ENCODE results near the gene ZNF205.

Gene ZNF205

DNA sequence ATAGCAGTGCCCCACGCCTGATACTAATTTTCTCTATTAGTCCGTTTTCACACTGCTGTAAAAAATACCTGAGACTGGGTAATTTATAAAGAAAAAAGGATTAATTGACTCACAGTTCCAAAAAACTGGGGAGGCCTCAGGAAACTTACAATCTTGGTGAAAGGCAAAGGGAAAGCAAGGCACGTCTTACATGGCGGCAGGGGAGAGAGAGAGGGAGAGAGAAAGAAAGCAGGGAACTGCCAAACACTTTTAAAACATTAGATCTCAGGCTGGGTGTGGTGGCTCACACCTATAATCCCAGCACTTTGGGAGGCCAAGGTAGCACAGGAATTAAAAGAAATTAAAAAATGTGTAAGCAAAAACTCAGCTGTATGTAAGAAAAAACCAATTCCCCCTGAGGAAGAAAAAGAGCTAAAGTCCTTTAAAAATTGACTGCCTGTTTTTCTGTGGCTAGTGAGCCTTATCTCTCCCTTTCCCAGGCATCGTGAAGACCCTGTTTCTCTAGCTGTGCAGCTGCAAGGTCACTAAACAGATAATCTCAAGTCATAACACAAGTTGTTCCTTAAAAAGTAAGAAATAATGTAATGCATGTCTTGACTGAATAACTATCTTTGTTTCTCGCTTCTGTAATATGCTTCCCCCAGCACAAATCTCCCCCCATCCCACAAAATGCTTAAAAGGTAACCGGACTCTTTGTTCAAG lies 27.3 kb upstream of the ZNF205 start:
- no peak for DNase-seq (ENCODE audit: low read depth)

DNA sequence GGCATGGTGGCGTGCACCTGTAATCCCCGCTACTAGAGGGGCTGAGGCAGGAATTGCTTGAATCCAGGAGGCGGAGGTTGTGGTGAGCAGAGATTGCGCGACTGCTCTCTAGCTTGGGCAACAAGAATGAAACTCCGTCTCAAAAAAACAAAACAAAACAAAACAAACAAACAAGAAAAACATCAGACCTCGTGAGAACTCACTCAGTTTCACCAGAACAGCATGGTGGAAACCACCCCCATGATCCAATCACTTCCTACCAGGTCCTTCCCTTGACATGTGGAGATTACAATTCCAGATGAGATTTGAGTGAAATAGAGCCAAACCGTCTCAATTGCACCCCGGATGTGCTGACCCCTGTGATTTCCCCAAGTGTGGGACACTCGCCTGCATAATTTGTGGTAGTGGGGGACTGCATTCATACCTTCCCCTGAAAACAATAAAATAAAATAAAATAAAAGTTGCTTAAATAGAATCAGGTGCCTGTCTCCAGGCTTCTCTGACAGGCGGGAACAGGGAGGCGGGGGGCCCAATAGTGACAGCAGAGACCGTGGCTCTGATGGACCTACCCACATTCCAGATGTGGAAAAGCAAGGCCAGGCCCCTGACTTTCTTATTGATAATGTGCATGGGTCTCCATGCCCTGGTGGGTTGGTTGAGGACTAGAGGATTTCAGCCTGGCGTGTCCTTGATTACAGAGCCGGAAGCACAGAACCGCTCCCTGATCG lies 26.4 kb upstream of the ZNF205 start:
- DNase-seq (ENCODE audit: low read depth) = no peak

DNA sequence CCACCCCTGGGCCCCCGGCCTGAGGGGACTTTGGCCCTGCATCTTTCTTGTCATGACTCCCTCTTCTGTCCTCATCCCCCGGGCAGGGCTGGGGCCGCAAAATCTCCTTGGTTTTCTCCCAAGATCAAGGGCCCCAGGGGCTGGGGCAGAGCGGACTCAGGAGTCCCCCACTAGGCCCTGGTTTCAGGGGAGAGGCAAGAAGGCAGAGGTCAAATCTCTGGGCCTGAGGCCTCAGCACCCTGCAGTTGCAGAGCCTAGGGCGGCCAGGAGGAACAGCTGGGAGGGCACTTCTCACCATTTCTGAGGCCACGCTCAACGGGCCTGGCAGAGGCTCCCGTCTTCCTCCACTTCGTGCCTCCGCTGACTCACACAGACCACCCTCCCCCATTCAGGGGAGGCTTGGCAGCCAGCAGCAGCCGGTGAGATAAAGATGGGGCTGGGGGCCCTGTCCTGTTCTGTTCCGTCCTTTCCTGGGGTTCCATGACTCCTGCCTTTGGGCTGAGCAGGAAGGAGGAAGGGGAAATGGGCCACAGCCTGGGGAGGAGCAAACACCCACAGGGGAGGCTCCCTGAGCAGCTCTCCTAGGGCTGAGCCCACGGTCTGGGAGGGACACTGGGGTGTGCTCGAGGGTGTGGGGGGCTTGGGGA lies 25.7 kb upstream of the ZNF205 start:
- no peak for DNase-seq (ENCODE audit: low read depth)

DNA sequence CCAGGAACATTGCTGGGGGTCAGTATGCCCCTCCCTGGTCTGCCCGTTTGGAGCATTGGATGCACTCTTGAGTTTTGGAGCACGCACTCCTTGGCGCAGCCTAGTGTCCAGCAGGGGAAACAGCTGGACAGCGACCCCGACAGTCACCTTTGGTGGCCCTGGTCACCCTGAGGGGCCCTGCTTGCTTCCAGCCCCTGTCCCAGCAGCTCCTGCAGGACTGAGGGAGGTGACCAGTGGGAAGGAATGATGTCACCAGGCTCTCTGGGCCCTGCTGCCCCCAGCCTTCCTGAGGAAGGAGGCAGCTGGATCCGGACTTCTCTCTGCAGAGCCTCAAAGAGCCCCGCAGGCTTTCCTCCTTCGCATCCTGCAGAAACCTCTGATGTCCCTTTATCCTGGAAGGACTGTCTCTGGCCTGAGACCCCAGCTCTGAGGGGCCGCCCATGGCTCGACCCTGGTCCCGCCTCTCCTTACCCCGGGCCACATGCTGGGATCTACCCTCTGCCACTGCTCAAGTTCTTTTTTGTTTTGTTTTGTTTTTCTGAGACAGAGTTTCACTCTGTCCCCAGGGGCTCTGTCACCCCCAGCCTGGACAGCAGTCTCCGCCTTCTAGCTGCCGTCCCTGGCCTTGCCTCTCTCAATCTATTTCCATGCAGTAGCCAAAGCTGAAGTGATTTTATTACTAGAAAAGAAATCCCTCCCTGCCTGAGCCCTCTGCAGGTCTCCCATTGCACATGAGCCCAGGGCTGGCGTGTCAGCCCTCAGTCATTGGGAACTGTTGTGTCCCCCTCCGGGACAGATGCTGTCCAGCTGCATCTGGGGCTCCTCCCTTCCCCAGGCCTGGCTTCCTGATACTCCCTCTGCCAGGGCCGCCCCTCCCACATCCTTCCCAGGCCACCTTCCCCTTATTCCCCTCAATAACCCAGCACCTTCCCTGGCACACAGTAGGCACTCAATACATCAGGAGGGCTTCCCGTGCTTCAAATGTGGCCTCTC lies 24.8 kb upstream of the ZNF205 start:
- DNase-seq (ENCODE audit: low read depth) = no peak

- no peak for DNase-seq (ENCODE audit: low read depth)
Measured at GRCh38 chr16:3088450-3088849, 23.9 kb upstream of the ZNF205 start.

DNA sequence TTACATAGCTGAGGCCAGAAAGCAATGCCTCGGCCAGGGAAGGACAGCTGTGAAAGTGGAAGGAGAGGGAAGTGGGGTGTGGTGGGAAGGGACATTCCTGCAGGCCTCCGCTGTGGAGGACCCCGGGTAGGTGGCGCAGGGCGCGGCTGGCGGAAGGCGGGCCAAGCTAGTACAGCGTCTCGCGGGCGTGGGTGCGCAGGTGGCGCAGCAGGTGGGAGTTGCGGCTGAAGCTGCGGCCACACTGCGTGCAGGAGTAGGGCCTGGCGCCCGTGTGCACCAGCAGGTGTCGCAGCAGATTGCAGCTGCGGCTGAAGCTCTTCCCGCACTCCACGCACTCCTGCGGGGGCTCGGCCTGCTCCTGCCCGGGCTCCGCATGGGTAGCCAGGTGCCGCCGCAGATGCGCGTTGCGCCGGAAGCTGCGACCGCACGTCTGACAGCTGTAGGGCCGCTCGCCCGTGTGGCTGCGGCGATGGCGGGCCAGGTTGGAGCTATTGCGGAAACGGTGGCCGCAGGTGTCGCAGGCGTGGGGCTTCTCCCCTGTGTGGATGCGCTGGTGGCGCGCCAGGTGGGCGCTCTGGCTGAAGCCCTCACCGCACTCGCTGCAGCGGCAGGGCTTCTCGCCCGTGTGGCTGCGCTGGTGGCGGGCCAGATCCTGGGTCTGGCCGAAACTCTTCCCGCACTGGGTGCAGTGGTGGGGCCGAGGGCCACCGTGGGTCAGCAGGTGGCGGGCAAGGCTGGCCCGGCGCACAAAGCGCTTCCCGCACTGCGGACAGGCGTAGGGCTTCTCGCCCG lies 23.3 kb upstream of the ZNF205 start:
- no peak for DNase-seq (ENCODE audit: low read depth)

GRCh38 chr16:3089717-3090592 lies 22.4 kb upstream of the ZNF205 start:
- no peak for DNase-seq (ENCODE audit: low read depth)

DNA sequence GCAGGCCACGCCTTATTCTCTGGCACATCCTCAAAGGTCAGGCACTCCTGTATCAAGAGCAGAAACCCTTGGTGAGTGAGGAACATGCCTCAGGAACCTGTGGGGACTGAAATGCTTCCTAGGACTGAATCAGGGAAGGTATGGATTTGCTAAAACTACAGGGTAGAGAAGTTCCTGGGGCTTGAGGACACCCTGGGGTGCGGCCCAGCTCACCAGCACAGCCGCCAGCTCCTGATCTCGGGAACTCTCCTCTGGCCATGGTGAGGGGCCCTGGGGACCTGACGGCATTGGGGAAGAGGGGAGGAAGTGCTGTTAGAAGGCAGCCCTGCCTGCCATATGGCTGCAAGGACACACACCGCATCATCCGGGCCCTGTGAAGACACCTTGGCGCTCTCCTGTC lies 20.8 kb upstream of the ZNF205 start:
- DNase-seq (ENCODE audit: low read depth) = no peak

DNA sequence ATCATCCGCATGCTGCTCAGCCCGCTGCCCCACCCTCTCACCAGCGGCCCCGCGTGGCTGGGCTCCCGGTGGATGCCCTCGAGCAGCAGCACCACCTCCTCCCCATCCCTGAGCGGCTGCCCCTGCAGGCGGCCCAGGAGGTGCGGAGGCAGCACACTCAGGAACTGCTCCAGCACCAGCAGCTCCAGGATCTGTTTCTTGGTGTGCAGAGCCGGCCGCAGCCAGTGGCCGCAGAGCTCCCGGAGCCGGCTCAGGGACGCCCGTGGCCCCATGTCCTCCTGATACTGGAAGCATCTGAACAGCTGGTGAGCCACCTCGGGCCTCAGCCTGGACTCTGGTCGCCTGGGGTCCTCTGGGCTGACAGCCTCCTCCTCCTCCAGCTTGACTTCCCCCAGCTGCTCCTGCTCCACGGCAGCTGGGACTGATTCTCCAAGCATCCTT lies 19.9 kb upstream of the ZNF205 start:
- DNase-seq (ENCODE audit: low read depth) = no peak

GRCh38 chr16:3094289-3095027 lies 17.9 kb upstream of the ZNF205 start:
- DNase-seq (ENCODE audit: low read depth) = peak; percentile 39

DNA sequence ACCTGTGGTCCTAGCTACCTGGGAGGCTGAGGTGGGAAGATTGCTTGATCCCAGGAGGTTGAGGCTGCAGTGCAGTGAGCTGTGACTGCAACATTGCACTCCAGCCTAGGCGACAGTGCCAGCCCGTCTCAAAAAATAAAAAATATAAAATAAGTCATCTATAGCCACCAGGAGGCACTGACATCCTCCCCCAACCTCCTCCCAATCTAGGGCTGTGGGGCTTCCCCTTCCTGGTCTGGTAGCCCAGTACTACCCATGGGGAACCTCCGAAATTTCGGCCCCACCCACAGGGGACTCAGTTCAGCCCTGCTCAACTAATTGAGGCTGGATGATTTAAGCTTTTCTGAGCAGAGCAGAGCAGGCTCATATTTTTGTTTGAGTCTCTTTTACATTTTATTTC lies 16.5 kb upstream of the ZNF205 start:
- no peak for DNase-seq (ENCODE audit: low read depth)

- no peak for DNase-seq (ENCODE audit: low read depth)
Measured at GRCh38 chr16:3096362-3096761, 16.0 kb upstream of the ZNF205 start.

DNA sequence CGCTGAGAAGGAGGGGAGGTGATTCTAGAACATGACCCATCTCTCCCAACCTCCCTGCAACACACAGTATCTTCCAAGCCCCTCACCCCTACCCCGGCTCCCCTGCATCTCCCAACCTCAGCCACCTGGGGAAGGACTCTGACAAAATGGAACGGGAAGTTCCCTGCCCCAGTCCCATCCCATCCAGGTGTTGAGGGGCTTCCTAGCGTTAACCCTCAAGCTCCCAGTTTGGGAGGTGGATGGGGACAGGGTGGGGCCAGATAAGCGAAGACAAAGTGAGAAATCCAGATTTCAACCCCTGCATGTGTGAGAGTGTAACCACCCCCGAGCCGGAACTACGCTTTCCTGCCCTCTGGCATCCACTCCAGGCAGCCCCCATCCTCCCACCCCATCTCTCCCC lies 15.1 kb upstream of the ZNF205 start:
- no peak for DNase-seq (ENCODE audit: low read depth)

DNA sequence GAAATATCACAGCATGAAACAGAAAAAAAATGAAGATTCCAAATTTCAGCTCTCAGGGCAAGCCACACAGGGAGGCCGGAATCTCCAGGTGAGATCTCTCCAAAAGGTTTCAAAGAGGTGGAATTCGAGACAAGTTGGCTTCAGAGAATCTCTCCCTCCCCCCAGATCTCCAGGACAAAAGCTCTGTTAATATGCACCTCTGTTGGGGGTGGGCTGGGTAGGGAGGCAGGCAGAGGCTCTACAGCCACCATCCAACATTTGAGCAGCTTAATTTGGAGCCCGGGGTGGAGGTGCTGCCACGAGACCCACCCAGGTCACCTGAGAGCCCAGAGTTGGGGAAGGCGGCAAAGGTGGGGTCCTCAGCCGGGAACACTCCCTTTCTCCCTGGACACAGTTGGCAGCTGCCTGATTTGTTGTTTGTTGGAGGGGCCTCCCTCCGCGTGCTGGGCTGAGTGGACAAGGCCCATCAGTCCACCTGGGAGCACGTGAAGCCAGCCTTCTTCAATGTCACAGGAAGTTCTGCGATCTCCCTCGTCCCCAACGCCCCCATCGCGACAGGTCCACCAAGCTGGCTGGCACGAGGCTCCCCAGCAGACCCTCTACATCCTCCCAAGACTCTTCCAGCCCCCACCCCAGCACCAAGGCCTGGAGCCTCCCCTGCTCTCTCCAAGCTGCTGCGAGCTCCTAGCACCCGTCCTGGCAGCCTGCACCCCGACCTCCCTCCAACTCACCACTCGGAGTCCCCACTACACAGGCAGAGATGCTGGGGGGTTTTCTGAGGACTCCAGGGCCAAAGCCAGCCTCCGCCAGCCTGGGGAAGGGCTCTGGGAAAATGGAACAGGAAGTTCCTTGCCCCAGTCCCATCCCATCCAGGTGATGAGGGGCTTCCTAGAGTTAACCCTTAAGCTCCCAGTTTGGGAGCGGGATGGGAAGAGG lies 13.7 kb upstream of the ZNF205 start, which contains the start of gene ZSCAN10:
TSS of gene ZSCAN10 (minus strand) at position 836 of the 936 bp plus-strand sequence. CDS start 6,357 bp downstream, outside the sequence.
- DNase-seq (ENCODE audit: low read depth) = no peak

DNA sequence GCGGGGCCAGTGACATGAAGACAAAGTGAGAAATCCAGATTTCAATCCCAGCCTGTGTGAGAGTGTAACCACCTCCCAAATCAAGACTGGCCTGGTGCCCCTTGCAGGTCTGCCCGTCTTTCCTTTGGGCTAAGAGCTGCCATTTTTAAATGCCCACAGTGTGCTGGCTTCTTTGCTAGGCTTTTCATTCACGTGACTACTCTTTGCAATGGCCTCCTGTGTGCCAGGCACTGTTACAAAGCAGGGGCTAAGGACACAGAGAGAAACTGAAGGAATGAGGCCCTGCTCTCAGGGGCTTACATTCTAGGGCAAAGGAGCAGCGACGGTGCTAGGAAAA lies 13.0 kb upstream of the ZNF205 start:
- DNase-seq (ENCODE audit: low read depth) = no peak

- DNase-seq (ENCODE audit: low read depth) = peak; percentile 77
Measured at GRCh38 chr16:3099732-3100499, 12.5 kb upstream of the ZNF205 start.

DNA sequence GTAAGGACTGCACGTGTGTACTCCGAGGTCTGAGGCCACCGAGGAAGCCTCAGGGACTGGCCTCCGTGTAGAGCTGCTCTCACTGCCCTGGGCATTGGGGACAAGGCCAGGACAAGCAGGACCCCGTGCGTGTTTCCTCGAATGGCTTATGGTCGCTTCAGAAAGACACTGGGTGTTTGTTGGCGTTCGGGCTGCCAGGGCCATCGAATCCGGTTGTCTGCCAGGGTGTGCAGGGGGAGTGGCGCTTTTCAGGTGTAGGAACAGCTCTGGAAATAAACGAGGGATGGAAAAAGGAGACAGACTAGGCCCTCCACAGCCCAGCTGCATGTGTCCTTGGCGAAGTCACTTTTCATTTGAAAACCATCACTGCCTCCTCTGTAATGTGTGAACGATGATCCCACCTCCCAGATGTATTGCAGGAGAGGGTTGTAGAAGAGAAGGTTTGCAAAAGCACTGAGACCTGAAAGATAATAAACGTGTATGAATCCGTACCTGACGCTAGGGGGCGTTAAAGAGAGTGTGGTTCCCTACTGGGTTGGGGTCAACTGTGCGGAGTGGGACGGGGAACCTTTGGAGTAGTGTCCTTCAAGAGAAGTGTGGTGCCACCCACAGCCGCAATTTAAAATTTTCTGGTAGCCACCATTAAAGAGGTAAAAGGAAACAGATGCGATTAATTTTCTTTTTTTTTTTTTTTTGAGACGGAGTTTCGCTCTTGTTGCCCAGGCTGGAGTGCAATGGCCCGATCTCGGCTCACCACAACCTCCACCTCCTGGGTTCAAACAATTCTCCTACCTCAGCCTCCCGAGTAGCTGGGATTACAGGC lies 11.2 kb upstream of the ZNF205 start:
- peak; percentile 14 for DNase-seq (ENCODE audit: low read depth)

All from amniotic epithelial cell (primary cell).